HG03558 (cell line): ENCODE measurements around the gene CCDC172.

Experiments used
- ATAC-seq: cut with Tn5 transposase; IDR thresholded peaks from one replicate; pipeline ENCODE4 v1.9.1; 2021; ENCODE audit warnings: moderate number of reproducible peaks; ENCODE audit not compliant: unreplicated experiment; ENCODE audit errors: extremely low read depth

CCDC172 gene

DNA sequence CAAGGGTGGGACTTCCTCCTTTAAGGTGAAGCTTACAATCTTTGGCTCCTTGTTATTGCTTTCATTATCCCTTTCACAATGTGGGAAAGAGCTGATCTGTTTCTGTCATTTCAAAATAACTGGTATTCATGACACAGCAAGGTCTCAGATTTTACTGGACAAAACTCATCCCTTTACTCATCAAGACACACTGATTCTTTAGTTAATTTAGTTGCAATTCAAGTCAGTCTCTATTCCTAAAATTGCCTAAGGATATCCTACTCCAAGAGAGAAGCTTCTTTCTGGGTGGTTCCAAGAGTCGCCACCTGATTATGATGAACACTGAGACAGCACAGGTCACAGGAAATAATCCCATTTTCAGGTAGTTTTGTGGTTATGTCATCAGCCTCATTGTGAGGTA lies 97.6 kb downstream of the CCDC172 start:
- no peak for ATAC-seq

- ATAC-seq, result no peak
Measured at GRCh38 chr10:116427671-116428070, 103.4 kb downstream of the CCDC172 start, which contains the start of gene PNLIPRP3. TSS of gene PNLIPRP3 (plus strand) at chr10:116427847. CDS start at chr10:116428013, 166 bp downstream.

GRCh38 chr10:116429288-116429977 lies 105.2 kb downstream of the CCDC172 start:
- no peak for ATAC-seq
